Tibial artery (tissue), 4 donors: ENCODE results near the gene IQCE.

Experiments
- DNase-seq, 2 donors: peaks; one replicate each; pipeline ENCODE4 v3.0.0-alpha.2; 2019
- H3K27ac ChIP-seq, 2 donors: fragments of 200-600 bp; sonication (generic) in 1 of 2; 1 replicate in 1 of 2; 2 replicates in 1 of 2; pipeline ENCODE4 v1.5.1; 2018 to 2019; ENCODE audit warnings: mild to moderate bottlenecking in 1 of 2
- H3K27me3 ChIP-seq, 2 donors: fragments of 200-600 bp; sonication (generic) in 1 of 2; one replicate each; pipeline versions ENCODE4 v1.5.1 to v1.6.0; 2016 to 2019
- H3K36me3 ChIP-seq, 3 donors: fragments of 200-600 bp; sonication (generic) in 2 of 3; one replicate each; pipeline ENCODE4 v1.5.1; 2016 to 2019; ENCODE audit warnings: mild to moderate bottlenecking in 2 of 3
- H3K4me1 ChIP-seq, 4 donors: fragments of 200-600 bp; sonication (generic) in 2 of 4; 1 replicate in 3 of 4; 2 replicates in 1 of 4; pipeline ENCODE4 v1.5.1; 2016 to 2019
- H3K4me3 ChIP-seq, 2 donors: fragments of 200-600 bp; sonication (generic) in 1 of 2; 1 replicate in 1 of 2; 2 replicates in 1 of 2; pipeline ENCODE4 v1.5.1; 2018 to 2019; ENCODE audit warnings: mild to moderate bottlenecking in 2 of 2
- H3K9me3 ChIP-seq, 3 donors: fragments of 200-600 bp; sonication (generic) in 1 of 3; one replicate each; pipeline ENCODE4 v1.5.1; 2016 to 2019
- intact Hi-C: fragments of 100-400 bp; cut with DNase I; formaldehyde crosslinking; loops from one replicate; pipeline ENCODE4 v1.15.0; 2023; ENCODE audit warnings: low total_unique reads
- TF ChIP-seq, protein P1 (sequence below), 2 experiments: fragments of 200-600 bp in 1 of 2; fragments of 450-650 bp in 1 of 2; IDR thresholded peaks; one replicate each; pipeline ENCODE4 v1.5.1; 2017 to 2019; ENCODE audit warnings: antibody characterized with exemption in 2 of 2, mild to moderate bottlenecking in 1 of 2, moderate library complexity in 1 of 2

The IQCE gene

DNA sequence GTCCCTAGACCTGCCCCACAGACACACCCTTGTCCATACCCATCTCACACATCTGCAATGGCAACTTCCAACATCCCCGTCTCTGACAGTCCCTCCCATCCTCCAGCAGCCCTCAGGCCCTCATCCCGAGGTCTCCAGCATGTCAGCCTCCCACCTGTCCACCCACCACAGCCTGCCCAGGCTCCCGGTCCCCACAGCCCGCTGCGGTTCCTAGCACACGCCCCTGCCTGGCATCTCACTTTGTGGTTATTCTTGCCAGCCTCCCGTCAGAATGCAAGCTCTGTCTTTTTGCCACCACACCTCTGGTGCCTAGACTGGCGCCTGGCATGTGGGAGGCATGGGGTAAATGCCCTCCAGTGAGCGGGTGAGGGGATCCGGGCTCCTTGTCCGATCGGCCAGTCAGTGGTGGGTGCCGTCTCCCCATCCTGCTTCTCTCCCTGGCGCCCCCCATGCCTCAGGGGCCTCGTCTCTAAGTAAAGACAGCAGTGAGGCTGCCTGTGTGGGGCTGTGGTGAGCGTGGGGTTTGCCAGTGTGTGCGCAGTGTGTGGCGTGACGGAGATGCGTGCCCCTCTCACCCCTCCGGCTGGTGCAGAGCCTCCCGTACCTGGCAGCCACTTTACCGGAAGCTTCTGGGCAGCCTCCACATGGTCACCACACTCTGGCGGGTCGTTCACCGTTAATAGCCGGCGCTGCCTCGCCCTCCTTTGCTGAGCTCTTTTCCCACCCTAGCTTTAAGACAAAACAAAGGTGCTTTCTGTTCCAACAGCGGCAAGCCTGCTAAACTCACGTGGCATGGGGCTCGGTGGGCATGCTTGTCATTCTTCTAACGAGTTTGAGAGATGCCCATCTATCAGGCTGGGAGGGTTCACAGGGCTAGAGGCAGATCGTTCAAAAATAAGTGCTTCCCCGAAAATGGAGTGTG is 44.5 kb downstream of the IQCE start:
- Histone ChIP-seq H3K4me1 (peaks cover 0 to 20% (median 18%) of the 10 kb centered on the region in 4 donors), H3K4me3 (no peak overlapping the region), H3K27ac (no peak overlapping the region), H3K27me3 (no peaks in the 10 kb centered on the region), H3K36me3 (peaks cover 0 to 82% (median 16%) of the 10 kb centered on the region in 3 donors), H3K9me3 (no peaks in the 10 kb centered on the region)
- no peak for DNase-seq
- TF ChIP-seq, protein P1, sequence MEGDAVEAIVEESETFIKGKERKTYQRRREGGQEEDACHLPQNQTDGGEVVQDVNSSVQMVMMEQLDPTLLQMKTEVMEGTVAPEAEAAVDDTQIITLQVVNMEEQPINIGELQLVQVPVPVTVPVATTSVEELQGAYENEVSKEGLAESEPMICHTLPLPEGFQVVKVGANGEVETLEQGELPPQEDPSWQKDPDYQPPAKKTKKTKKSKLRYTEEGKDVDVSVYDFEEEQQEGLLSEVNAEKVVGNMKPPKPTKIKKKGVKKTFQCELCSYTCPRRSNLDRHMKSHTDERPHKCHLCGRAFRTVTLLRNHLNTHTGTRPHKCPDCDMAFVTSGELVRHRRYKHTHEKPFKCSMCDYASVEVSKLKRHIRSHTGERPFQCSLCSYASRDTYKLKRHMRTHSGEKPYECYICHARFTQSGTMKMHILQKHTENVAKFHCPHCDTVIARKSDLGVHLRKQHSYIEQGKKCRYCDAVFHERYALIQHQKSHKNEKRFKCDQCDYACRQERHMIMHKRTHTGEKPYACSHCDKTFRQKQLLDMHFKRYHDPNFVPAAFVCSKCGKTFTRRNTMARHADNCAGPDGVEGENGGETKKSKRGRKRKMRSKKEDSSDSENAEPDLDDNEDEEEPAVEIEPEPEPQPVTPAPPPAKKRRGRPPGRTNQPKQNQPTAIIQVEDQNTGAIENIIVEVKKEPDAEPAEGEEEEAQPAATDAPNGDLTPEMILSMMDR (IDR thresholded peaks at IDR 0.05): no peak
- intact Hi-C loops: no loop called here

DNA sequence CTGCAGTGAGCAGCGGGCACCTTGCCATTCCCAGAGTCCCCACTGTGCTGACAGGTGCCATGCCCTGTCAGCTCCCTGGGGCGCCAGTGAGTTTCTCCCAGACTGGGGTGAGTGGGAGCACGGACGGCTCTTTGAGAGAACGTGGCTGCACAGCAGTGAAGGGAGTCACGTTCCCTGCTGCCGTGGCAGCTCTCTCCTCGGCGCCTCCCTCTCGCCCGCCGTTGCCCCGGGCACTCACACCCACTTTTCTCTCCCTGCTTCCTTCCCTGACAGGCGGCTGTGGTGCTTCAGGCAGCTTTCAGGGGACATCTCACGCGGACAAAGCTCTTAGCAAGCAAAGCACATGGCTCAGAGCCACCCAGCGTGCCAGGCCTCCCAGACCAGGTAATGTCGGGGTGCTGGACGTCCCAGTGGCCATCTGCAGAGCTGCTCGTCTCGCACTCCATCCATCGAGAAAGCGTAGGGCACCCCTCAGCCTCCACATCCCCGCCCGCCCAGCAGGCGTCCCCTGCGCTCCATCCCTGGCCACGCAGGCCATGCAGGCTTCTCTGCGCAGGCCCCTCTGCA is 45.9 kb downstream of the IQCE start:
- no peak overlapping the region for H3K4me3 ChIP-seq
- TF ChIP-seq, protein P1 (IDR thresholded peaks at IDR 0.05): no peak
- no peaks in the 10 kb centered on the region for H3K9me3 ChIP-seq
- peaks cover 0 to 20% (median 18%) of the 10 kb centered on the region in 4 donors for H3K4me1 ChIP-seq
- no peaks in the 10 kb centered on the region for H3K27me3 ChIP-seq
- intact Hi-C loops: no loop called here
- peak in 1 of 2 donors; percentile 65 for DNase-seq
- H3K27ac ChIP-seq: no peak overlapping the region
- H3K36me3 ChIP-seq: peaks cover 0 to 68% (median 5%) of the 10 kb centered on the region in 3 donors

DNA sequence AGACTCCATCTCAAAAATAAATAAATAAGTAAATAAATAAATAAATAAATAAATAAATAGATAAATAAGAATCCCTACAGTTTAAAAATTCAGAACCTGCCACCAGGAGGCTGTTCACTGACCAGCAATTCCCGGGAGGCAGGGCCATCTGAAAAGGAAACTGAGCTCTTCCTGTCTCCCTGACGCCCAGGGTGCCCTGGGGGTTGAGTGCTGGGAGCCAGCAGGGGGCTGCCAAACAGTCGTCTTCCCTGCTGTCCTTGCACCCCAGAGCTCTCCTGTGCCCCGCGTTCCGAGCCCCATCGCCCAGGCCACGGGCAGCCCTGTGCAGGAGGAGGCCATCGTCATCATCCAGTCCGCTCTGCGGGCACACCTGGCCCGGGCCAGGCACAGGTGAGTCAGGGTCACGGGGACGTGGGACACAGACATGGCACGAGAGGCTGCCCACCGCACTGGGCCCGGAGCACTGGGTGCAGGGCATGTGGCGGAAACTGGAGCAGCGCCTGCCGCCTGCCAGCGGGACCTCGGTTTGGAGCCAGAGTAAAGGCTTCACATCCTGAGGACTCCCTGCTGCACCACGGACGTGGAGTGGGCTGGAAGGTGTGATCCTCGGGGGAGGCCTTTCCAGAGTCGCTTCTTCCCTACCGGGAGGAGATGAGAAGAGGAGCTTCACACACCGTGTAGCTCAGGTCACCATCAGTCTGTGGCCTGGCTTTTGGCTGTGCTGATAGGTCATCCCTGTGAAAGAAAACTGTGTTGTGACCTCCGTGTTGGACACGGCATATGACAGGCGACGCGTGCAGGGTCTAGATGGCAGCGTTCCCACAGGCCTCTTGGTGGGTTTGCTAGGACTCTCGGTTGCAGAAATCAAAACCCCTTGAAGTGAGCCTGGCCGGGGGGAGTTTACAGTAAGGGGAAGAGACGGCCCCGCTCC is 47.1 kb downstream of the IQCE start:
- Histone ChIP-seq H3K4me1 (peaks cover 0 to 20% (median 18%) of the 10 kb centered on the region in 4 donors), H3K27me3 (no peaks in the 10 kb centered on the region), H3K27ac (peak overlapping the region; percentile 69 to 73), H3K36me3 (peaks cover 0 to 67% (median 2%) of the 10 kb centered on the region in 3 donors), H3K9me3 (no peaks in the 10 kb centered on the region), H3K4me3 (no peak overlapping the region)
- peak in 1 of 2 donors; percentile 66 for DNase-seq
- intact Hi-C loops: no loop called here
- TF ChIP-seq, protein P1 (IDR thresholded peaks at IDR 0.05): no peak

DNA sequence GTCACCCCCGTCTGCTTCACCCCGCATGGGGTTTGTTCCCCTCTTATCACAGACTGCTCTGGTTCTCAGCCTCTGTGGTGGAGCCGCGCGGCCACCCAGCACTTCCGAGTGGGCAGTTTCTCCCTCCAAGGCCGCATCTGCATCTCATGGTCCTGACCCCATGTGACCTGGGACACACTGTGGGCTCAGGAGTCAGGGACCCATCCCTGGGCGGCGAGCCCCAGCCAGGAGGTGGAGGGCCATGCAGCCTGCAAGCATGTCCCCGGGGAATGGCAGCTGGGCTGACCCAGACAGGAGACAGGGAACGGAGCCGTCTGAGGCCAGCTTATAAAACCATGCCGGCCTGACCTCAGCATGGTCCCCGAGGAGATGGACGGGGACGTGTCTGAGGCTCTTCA is 47.8 kb downstream of the IQCE start:
- Histone ChIP-seq H3K27ac (peak overlapping the region; percentile 69 to 73), H3K27me3 (no peaks in the 10 kb centered on the region), H3K9me3 (no peaks in the 10 kb centered on the region), H3K36me3 (peaks cover 0 to 66% (median 0%) of the 10 kb centered on the region in 3 donors), H3K4me1 (peaks cover 0 to 20% (median 18%) of the 10 kb centered on the region in 4 donors), H3K4me3 (peak overlapping the region in 1 of 2 donors; percentile 19)
- no peak for DNase-seq
- intact Hi-C loops: no loop called here
- TF ChIP-seq, protein P1 (IDR thresholded peaks at IDR 0.05): no peak
